Astrocyte (in vitro differentiated cells and primary cell): ENCODE results near the gene KBTBD3.

Experiments used
- CTCF ChIP-seq: IDR thresholded peaks from 2 replicates; pipeline ENCODE4 v1.5.1; 2011; ENCODE audit warnings: low read depth, mild to moderate bottlenecking, inconsistent platforms, low read length, moderate library complexity; ENCODE audit not compliant: insufficient read depth
- EZH2 ChIP-seq: IDR thresholded peaks from 2 replicates; pipeline ENCODE4 v1.6.1; 2012; ENCODE audit warnings: mild to moderate bottlenecking, low read length, inconsistent platforms; ENCODE audit not compliant: insufficient read depth

GRCh38 chr11:106101819-106102218 is 24.7 kb upstream of the KBTBD3 start:
- TF ChIP-seq CTCF (no peak), EZH2 (no peak)
